GM23338 (cell line): ENCODE data around the gene KRAS. TPM values are rescaled to one million over a fixed set of nuclear protein-coding genes. Genes with fewer than 3 reads are reported as not detected.

Experiments used
- ATAC-seq: fragments of 200-7000 bp; cut with Tn5 transposase; 3 replicates; pipeline ENCODE4 v1.9.1; 2020
- DNase-seq: peaks from one replicate; pipeline ENCODE4 v3.0.0-alpha.2; 2015; ENCODE audit warnings: low spot score
- H2AFZ ChIP-seq: fragments of 200-600 bp; sonication (generic); 2 replicates; pipeline ENCODE4 v1.8.0; 2016; ENCODE audit warnings: antibody characterized with exemption, mild to moderate bottlenecking, moderate library complexity
- H3F3A ChIP-seq: fragments of 200-600 bp; sonication (generic); replicated peaks from 2 replicates; pipeline ENCODE4 v1.8.0; 2017; ENCODE audit warnings: antibody characterized with exemption, mixed run types, low read depth
- H3K27ac ChIP-seq: fragments of 200-600 bp; sonication (generic); 2 replicates; pipeline ENCODE4 v1.6.1; 2016; ENCODE audit warnings: low read depth
- H3K27me3 ChIP-seq: fragments of 200-600 bp; sonication (generic); 2 replicates; pipeline ENCODE4 v1.8.0; 2016; ENCODE audit warnings: mild to moderate bottlenecking, mixed run types, moderate library complexity; ENCODE audit not compliant: insufficient read depth
- H3K36me3 ChIP-seq: fragments of 200-600 bp; sonication (generic); 2 replicates; pipeline ENCODE4 v1.8.0; 2016; ENCODE audit warnings: mild to moderate bottlenecking; ENCODE audit not compliant: insufficient read depth
- H3K4me1 ChIP-seq: fragments of 200-600 bp; sonication (generic); 2 replicates; pipeline ENCODE4 v1.8.0; 2016; ENCODE audit warnings: mild to moderate bottlenecking, moderate library complexity; ENCODE audit not compliant: insufficient read depth
- H3K4me2 ChIP-seq: fragments of 200-600 bp; sonication (generic); 2 replicates; pipeline ENCODE4 v1.7.1; 2017; ENCODE audit warnings: mixed run types
- H3K4me3 ChIP-seq: fragments of 200-600 bp; sonication (generic); 2 replicates; pipeline ENCODE4 v1.6.1; 2016; ENCODE audit warnings: mixed run types
- H3K79me2 ChIP-seq: fragments of 200-600 bp; sonication (generic); replicated peaks from 2 replicates; pipeline ENCODE4 v1.8.0; 2017; ENCODE audit warnings: mild to moderate bottlenecking; ENCODE audit not compliant: insufficient read depth
- H3K9me2 ChIP-seq: fragments of 200-600 bp; sonication (generic); 2 replicates; pipeline ENCODE4 v1.8.0; 2017; ENCODE audit not compliant: insufficient read depth
- H4K20me1 ChIP-seq: fragments of 200-600 bp; sonication (generic); replicated peaks from 2 replicates; pipeline ENCODE4 v1.8.0; 2017; ENCODE audit warnings: mild to moderate bottlenecking; ENCODE audit not compliant: insufficient read depth
- H3K27ac Mint-ChIP-seq: 2 replicates; pipeline ENCODE4 v1.8.0; 2020; ENCODE audit warnings: inconsistent platforms, mild to moderate bottlenecking, moderate library complexity, mixed read lengths
- H3K27me3 Mint-ChIP-seq: 3 replicates; pipeline ENCODE4 v1.8.0; 2022; ENCODE audit warnings: low read depth, mild to moderate bottlenecking, moderate library complexity, mixed read lengths, inconsistent platforms; ENCODE audit not compliant: insufficient read depth, poor library complexity
- H3K36me3 Mint-ChIP-seq: 3 replicates; pipeline ENCODE4 v1.8.0; 2021; ENCODE audit warnings: low read depth, mild to moderate bottlenecking, inconsistent platforms, moderate library complexity, mixed read lengths
- H3K4me1 Mint-ChIP-seq: 3 replicates; pipeline ENCODE4 v1.8.0; 2020; ENCODE audit warnings: mild to moderate bottlenecking, inconsistent platforms, mixed read lengths
- H3K4me3 Mint-ChIP-seq: 3 replicates; pipeline ENCODE4 v1.8.0; 2021; ENCODE audit warnings: moderate library complexity, mild to moderate bottlenecking, inconsistent platforms, mixed read lengths
- H3K9me3 Mint-ChIP-seq: 3 replicates; pipeline ENCODE4 v1.8.0; 2020; ENCODE audit warnings: moderate library complexity, mild to moderate bottlenecking, inconsistent platforms, mixed read lengths
- CREB1 ChIP-seq: fragments of 250-450 bp; sonication (Bioruptor Pico); IDR thresholded peaks from 2 replicates; pipeline ENCODE4 v1.5.0; 2020; ENCODE audit warnings: low read depth, mild to moderate bottlenecking, moderate library complexity
- EZH2 ChIP-seq: fragments of 200-600 bp; sonication (generic); IDR thresholded peaks from one replicate; pipeline ENCODE4 v1.8.0; 2017; ENCODE audit warnings: antibody characterized with exemption, mild to moderate bottlenecking, low read depth; ENCODE audit not compliant: unreplicated experiment
- EZH2phosphoT487 ChIP-seq: fragments of 200-600 bp; sonication (generic); IDR thresholded peaks from one replicate; pipeline ENCODE4 v1.8.1; 2018; ENCODE audit warnings: antibody characterized with exemption; ENCODE audit not compliant: unreplicated experiment
- JUNB ChIP-seq: IDR thresholded peaks from one replicate; pipeline ENCODE4 v1.6.1; 2016; ENCODE audit warnings: antibody characterized with exemption; ENCODE audit not compliant: unreplicated experiment
- NANOG ChIP-seq: IDR thresholded peaks from 2 replicates; pipeline ENCODE4 v1.6.1; 2016; ENCODE audit warnings: antibody characterized with exemption, borderline replicate concordance
- POLR2AphosphoS5 ChIP-seq: IDR thresholded peaks from 2 replicates; pipeline ENCODE4 v1.6.1; 2016; ENCODE audit warnings: antibody characterized with exemption, low read depth
- ZNF331 ChIP-seq: fragments of 250-450 bp; sonication (Bioruptor Pico); IDR thresholded peaks from 2 replicates; pipeline ENCODE4 v1.5.0; 2020; ENCODE audit warnings: low read depth, mild to moderate bottlenecking, moderate library complexity
- polyA plus RNA-seq: library from polyadenylated mRNA; unstranded; fragments of >200 nt; fragmentation: Nextera tagmentation; extraction: Ambion mirVana; gene quantifications from 2 replicates; pipeline ENCODE4 v1.2.1, GENCODE V29; 2016
- total RNA-seq: library from RNA; depleted of rRNA; stranded (reverse); fragments of >200 nt; shearing (Covaris generic); gene quantifications from 2 replicates; pipeline ENCODE4 v1.2.3, GENCODE V29; 2014
- TF ChIP-seq, protein P1 (sequence below): IDR thresholded peaks from one replicate; pipeline ENCODE4 v1.6.1; 2018; ENCODE audit warnings: antibody characterized with exemption; ENCODE audit not compliant: unreplicated experiment
- TF ChIP-seq, protein P2 (sequence below): fragments of 250-450 bp; sonication (Bioruptor Pico); IDR thresholded peaks from 2 replicates; pipeline ENCODE4 v1.5.0; 2020; ENCODE audit warnings: mild to moderate bottlenecking, moderate library complexity
- TF ChIP-seq, protein P3 (sequence below): IDR thresholded peaks from 2 replicates; pipeline ENCODE4 v1.6.1; 2016; ENCODE audit warnings: antibody characterized with exemption

Gene KRAS
- total and polyA plus RNA-seq, 2 experiments from 2014 or later: 54.7 to 131 TPM

- TF ChIP-seq, protein P1, sequence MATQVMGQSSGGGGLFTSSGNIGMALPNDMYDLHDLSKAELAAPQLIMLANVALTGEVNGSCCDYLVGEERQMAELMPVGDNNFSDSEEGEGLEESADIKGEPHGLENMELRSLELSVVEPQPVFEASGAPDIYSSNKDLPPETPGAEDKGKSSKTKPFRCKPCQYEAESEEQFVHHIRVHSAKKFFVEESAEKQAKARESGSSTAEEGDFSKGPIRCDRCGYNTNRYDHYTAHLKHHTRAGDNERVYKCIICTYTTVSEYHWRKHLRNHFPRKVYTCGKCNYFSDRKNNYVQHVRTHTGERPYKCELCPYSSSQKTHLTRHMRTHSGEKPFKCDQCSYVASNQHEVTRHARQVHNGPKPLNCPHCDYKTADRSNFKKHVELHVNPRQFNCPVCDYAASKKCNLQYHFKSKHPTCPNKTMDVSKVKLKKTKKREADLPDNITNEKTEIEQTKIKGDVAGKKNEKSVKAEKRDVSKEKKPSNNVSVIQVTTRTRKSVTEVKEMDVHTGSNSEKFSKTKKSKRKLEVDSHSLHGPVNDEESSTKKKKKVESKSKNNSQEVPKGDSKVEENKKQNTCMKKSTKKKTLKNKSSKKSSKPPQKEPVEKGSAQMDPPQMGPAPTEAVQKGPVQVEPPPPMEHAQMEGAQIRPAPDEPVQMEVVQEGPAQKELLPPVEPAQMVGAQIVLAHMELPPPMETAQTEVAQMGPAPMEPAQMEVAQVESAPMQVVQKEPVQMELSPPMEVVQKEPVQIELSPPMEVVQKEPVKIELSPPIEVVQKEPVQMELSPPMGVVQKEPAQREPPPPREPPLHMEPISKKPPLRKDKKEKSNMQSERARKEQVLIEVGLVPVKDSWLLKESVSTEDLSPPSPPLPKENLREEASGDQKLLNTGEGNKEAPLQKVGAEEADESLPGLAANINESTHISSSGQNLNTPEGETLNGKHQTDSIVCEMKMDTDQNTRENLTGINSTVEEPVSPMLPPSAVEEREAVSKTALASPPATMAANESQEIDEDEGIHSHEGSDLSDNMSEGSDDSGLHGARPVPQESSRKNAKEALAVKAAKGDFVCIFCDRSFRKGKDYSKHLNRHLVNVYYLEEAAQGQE: no peak
- TF ChIP-seq NANOG (no peak), POLR2AphosphoS5 (no peak), EZH2phosphoT487 (no peak)
Observed at GRCh38 chr12:25187781-25188180, 62.9 kb downstream of the KRAS start (continued).

DNA sequence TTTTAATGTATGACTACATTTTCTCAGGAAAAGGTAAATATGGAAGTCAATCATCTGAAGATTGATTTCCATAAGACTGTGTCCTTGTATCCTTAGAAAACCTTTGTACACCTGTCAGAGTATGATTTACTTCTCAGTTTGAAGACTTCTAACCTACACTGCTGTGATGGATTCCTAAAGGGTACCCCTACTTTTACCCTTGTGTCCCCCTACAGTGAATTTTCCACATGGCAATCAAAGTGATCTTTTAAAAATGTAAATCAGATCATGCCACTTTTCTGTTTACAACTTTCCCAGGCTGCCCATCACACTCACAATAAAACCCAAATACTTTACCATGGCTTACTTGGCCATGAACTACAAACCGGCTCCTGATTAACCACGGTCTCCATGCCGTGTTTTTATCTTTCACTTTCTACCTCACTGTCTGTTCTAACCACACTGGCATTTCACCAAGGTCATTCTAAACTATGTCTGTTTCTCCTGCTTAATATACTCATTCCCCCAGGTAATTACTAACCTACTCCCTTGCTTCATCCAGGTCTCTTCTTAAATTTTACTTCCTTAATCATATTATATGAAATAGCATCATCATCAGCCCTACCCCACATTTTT, 63.8 kb downstream of the KRAS start:
- Histone ChIP-seq H3K4me3 (no peak overlapping the region), H3K4me1 (no peaks in the 10 kb centered on the region), H3F3A (no peaks in the 10 kb centered on the region), H3K27ac (no peak overlapping the region), H3K36me3 (no peaks in the 10 kb centered on the region), H3K4me2 (no peak overlapping the region), H3K79me2 (no peaks in the 10 kb centered on the region), H3K27me3 (no peaks in the 10 kb centered on the region), H3K9me2 (no peaks in the 10 kb centered on the region), H4K20me1 (no peaks in the 10 kb centered on the region), H2AFZ (no peak overlapping the region)
- no peaks in the 10 kb centered on the region for H3K4me1 Mint-ChIP-seq
- no peaks in the 10 kb centered on the region for H3K36me3 Mint-ChIP-seq
- no peak for DNase-seq
- ATAC-seq: no peak
- H3K27me3 Mint-ChIP-seq: peaks cover 3% of the 10 kb centered on the region
- no peak overlapping the region for H3K27ac Mint-ChIP-seq
- H3K9me3 Mint-ChIP-seq: no peaks in the 10 kb centered on the region; the same call in 2 of the 3 replicates
- H3K4me3 Mint-ChIP-seq: no peak overlapping the region; the same call in 2 of the 3 replicates
- TF ChIP-seq CREB1 (CRISPR knock-in tag) (no peak), ZNF331 (no peak), JUNB (no peak), POLR2AphosphoS5 (no peak), EZH2 (no peak), NANOG (no peak)
- TF ChIP-seq, protein P2, sequence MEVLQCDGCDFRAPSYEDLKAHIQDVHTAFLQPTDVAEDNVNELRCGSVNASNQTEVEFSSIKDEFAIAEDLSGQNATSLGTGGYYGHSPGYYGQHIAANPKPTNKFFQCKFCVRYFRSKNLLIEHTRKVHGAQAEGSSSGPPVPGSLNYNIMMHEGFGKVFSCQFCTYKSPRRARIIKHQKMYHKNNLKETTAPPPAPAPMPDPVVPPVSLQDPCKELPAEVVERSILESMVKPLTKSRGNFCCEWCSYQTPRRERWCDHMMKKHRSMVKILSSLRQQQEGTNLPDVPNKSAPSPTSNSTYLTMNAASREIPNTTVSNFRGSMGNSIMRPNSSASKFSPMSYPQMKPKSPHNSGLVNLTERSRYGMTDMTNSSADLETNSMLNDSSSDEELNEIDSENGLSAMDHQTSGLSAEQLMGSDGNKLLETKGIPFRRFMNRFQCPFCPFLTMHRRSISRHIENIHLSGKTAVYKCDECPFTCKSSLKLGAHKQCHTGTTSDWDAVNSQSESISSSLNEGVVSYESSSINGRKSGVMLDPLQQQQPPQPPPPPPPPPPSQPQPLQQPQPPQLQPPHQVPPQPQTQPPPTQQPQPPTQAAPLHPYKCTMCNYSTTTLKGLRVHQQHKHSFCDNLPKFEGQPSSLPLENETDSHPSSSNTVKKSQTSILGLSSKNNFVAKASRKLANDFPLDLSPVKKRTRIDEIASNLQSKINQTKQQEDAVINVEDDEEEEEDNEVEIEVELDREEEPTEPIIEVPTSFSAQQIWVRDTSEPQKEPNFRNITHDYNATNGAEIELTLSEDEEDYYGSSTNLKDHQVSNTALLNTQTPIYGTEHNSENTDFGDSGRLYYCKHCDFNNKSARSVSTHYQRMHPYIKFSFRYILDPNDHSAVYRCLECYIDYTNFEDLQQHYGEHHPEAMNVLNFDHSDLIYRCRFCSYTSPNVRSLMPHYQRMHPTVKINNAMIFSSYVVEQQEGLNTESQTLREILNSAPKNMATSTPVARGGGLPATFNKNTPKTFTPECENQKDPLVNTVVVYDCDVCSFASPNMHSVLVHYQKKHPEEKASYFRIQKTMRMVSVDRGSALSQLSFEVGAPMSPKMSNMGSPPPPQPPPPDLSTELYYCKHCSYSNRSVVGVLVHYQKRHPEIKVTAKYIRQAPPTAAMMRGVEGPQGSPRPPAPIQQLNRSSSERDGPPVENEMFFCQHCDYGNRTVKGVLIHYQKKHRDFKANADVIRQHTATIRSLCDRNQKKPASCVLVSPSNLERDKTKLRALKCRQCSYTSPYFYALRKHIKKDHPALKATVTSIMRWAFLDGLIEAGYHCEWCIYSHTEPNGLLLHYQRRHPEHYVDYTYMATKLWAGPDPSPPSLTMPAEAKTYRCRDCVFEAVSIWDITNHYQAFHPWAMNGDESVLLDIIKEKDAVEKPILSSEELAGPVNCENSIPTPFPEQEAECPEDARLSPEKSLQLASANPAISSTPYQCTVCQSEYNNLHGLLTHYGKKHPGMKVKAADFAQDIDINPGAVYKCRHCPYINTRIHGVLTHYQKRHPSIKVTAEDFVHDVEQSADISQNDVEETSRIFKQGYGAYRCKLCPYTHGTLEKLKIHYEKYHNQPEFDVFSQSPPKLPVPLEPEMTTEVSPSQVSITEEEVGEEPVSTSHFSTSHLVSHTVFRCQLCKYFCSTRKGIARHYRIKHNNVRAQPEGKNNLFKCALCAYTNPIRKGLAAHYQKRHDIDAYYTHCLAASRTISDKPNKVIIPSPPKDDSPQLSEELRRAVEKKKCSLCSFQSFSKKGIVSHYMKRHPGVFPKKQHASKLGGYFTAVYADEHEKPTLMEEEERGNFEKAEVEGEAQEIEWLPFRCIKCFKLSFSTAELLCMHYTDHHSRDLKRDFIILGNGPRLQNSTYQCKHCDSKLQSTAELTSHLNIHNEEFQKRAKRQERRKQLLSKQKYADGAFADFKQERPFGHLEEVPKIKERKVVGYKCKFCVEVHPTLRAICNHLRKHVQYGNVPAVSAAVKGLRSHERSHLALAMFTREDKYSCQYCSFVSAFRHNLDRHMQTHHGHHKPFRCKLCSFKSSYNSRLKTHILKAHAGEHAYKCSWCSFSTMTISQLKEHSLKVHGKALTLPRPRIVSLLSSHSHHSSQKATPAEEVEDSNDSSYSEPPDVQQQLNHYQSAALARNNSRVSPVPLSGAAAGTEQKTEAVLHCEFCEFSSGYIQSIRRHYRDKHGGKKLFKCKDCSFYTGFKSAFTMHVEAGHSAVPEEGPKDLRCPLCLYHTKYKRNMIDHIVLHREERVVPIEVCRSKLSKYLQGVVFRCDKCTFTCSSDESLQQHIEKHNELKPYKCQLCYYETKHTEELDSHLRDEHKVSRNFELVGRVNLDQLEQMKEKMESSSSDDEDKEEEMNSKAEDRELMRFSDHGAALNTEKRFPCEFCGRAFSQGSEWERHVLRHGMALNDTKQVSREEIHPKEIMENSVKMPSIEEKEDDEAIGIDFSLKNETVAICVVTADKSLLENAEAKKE (CRISPR knock-in tag): no peak
- TF ChIP-seq, protein P1: no peak
- TF ChIP-seq, protein P3, sequence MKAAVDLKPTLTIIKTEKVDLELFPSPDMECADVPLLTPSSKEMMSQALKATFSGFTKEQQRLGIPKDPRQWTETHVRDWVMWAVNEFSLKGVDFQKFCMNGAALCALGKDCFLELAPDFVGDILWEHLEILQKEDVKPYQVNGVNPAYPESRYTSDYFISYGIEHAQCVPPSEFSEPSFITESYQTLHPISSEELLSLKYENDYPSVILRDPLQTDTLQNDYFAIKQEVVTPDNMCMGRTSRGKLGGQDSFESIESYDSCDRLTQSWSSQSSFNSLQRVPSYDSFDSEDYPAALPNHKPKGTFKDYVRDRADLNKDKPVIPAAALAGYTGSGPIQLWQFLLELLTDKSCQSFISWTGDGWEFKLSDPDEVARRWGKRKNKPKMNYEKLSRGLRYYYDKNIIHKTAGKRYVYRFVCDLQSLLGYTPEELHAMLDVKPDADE: no peak
